ENCODE results near the gene ANKRD33.

GRCh38 chr12:51898506-51898905 lies 10.6 kb downstream of the ANKRD33 start:
- TF ChIP-seq, protein P1, sequence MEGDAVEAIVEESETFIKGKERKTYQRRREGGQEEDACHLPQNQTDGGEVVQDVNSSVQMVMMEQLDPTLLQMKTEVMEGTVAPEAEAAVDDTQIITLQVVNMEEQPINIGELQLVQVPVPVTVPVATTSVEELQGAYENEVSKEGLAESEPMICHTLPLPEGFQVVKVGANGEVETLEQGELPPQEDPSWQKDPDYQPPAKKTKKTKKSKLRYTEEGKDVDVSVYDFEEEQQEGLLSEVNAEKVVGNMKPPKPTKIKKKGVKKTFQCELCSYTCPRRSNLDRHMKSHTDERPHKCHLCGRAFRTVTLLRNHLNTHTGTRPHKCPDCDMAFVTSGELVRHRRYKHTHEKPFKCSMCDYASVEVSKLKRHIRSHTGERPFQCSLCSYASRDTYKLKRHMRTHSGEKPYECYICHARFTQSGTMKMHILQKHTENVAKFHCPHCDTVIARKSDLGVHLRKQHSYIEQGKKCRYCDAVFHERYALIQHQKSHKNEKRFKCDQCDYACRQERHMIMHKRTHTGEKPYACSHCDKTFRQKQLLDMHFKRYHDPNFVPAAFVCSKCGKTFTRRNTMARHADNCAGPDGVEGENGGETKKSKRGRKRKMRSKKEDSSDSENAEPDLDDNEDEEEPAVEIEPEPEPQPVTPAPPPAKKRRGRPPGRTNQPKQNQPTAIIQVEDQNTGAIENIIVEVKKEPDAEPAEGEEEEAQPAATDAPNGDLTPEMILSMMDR (conservative IDR thresholded peaks at IDR 0.05; ENCODE audit: low read depth, low read length): no peak
- TF ChIP-seq EZH2 (IDR thresholded peaks at IDR 0.05; ENCODE audit: low read length, unreplicated experiment) (no peak), EZH2phosphoT487 (IDR thresholded peaks at IDR 0.05; ENCODE audit: borderline replicate concordance, low read length) (no peak)
